22Rv1 (cell line): ENCODE results near the gene TMEM163.

Experiments
- H3K27ac ChIP-seq: fragments of 450-650 bp; 2 replicates; pipeline ENCODE4 v1.5.1; 2017
- ZFX ChIP-seq: fragments of 450-650 bp; IDR thresholded peaks from 2 replicates; pipeline ENCODE4 v1.6.1; 2017; ENCODE audit warnings: antibody characterized with exemption, borderline replicate concordance
- TF ChIP-seq, protein P1 (sequence below): fragments of 450-650 bp; IDR thresholded peaks from 2 replicates; pipeline ENCODE4 v1.5.1; 2017; ENCODE audit warnings: mild to moderate bottlenecking

Gene TMEM163

DNA sequence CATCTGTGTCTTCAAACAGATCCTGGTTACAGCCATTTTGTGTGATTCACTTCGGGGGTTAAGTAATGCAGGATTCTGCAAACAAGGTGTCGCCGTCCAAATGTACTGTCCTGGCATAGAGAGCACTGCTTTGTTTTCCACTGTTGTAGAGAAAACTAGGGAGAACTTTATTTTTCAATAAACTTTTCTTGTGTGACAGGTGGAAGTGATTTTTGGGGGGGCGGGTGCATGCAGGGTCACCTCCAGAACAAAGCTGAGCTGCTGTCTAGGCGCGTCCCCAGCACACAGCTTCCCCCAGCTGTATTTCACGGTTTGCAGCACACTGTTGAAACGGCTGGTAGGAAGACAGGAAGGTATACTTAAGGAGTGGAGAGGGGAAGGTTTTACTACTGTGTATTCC lies 264.4 kb downstream of the TMEM163 start:
- TF ChIP-seq, protein P1, sequence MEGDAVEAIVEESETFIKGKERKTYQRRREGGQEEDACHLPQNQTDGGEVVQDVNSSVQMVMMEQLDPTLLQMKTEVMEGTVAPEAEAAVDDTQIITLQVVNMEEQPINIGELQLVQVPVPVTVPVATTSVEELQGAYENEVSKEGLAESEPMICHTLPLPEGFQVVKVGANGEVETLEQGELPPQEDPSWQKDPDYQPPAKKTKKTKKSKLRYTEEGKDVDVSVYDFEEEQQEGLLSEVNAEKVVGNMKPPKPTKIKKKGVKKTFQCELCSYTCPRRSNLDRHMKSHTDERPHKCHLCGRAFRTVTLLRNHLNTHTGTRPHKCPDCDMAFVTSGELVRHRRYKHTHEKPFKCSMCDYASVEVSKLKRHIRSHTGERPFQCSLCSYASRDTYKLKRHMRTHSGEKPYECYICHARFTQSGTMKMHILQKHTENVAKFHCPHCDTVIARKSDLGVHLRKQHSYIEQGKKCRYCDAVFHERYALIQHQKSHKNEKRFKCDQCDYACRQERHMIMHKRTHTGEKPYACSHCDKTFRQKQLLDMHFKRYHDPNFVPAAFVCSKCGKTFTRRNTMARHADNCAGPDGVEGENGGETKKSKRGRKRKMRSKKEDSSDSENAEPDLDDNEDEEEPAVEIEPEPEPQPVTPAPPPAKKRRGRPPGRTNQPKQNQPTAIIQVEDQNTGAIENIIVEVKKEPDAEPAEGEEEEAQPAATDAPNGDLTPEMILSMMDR: no peak
- no peak for TF ChIP-seq ZFX
- no peak overlapping the region for H3K27ac ChIP-seq

DNA sequence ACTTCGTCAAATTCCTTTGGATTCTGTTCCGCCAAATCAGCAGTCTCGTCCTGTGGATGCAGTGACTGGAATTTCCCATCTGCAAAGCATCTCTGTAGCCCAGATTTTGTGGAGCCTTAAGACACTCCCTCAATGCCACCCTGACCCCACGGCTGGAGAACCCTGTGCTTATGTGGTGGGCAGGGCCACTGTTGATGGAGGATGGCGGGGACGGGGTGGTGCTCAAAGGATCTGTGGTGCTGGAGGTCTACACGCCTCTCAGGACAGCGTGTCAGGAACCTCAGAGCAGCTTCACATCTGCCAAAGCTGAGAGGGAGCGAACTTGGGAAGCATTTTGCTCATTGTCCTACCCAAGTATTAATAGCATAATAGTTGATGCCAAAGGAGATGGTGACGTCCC lies 264.8 kb downstream of the TMEM163 start:
- no peak overlapping the region for H3K27ac ChIP-seq
- TF ChIP-seq ZFX: no peak
- TF ChIP-seq, protein P1: no peak

DNA sequence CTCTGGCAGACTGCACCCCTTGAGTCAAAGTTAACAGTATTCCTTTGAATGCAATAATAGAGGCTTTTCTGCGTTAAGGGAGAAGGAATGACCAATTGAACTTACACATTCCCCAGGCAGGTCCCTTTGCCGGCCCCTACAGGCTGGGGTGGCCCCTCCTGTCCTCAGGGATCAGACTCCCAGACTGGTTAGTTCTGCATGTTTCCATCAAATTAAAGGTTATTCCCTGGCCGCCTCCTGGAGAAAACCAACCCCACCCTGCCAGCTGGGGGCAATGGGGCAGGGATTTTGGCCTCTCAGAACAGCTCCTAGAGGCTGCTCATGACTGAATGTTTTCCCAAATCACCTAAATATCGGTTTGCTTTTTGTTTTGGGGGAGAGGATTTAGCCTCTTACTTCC lies 265.3 kb downstream of the TMEM163 start:
- no peak overlapping the region for H3K27ac ChIP-seq
- TF ChIP-seq ZFX: no peak
- TF ChIP-seq, protein P1: no peak

DNA sequence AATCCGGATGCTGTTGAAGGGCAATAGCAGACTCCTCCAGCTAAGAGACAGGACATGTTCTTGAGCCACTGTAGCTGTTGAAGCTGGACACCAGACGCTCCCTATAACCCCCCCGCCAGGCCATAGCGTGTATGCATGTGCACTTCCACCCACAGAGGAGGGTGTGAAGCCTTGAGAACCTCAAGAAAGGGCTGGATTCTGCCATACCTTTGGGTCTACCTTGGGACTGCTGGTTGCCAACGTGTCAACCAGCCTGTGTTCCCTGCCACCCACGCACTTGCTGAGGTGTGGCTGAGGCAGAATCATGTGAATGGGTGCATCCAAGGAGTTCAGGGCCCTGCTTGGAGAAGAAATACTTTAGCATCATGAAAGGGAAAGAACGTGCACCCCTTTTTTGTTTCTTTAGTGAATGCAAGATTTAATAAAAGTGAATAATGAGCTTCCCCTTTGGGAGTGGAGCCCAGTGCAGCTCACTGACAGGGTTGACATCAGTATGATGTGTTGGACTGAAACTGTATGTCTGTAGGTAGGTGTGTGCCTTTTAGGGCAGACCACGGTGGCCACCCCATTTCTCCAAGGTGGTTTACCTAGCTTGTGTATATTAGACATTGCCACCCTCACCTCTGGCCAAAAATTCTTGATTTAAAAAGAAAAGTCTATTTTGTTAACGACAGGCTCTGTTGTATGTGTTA lies 266.6 kb downstream of the TMEM163 start:
- no peak for TF ChIP-seq ZFX
- TF ChIP-seq, protein P1: no peak
- H3K27ac ChIP-seq: no peak overlapping the region

DNA sequence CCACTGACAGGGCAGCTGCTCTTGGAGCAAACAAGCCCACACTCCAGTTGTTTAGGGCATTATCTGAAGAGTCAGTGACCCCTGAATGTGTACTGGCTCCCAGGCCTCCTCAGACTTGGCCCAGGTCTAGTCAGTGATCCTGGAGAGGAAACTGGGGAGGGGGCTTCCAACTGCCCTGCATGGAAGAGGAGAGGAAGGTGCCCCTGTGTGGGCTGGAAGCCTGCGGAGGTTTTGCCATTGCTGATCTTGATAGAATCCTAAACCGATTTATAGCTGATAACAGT lies 267.5 kb downstream of the TMEM163 start:
- TF ChIP-seq ZFX: no peak
- TF ChIP-seq, protein P1: no peak
- H3K27ac ChIP-seq: no peak overlapping the region

DNA sequence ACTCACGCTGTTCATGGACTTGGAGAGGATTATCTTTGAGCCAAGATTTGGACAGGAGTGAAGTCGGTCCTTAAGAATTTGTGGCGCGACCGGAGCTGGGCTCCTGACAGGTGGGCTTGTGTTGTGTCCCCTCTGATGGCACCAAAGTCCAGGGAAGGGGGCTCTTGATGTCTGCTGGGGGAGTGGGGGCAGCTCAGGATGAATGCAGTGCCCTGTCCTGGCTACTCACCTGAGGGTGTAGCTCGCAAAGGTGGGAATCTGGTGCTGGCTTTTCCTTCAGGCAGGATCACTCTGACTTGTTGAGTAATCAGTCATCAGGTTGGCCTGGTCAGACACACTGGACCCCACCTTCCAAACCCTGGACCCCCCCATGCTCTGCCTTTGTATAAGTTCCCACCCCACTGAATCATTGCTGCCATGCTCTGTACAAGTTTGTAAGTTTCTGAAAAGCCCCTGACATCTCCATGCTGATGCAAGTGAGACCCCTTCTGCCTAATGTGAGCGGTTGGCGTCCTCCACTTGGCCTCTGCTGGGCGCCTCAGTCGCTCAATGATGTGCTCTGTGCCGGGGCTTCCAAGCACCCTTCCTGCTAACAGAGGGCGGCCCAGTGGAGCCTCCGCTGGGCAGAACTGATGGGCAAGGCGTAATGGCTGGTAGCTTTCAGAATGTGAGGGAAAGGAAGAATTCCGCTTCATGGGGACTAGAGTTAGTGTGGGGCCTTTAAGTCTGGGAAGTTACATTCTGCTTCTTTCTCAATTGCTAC lies 268.9 kb downstream of the TMEM163 start:
- TF ChIP-seq ZFX: no peak
- TF ChIP-seq, protein P1: no peak
- no peak overlapping the region for H3K27ac ChIP-seq

DNA sequence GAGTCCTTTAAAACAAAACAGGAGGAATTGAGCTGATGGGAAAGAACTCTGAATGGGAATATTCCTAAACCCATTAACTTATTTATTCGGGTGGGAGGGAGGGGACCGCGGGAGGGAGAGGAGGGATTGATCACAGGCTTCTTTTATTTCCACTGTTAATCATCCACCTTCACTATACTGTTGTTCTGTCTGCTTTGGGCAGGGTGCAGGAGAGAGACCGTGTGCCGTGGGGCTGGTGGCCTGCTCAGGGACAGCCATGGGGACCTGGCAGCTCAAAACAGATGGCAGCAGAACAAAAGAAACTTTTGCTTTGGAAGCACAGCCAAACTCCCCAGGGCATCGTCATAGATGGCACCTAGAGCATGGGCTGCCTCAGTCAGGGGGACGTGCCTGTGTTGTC lies 269.6 kb downstream of the TMEM163 start:
- TF ChIP-seq ZFX: no peak
- no peak overlapping the region for H3K27ac ChIP-seq

DNA sequence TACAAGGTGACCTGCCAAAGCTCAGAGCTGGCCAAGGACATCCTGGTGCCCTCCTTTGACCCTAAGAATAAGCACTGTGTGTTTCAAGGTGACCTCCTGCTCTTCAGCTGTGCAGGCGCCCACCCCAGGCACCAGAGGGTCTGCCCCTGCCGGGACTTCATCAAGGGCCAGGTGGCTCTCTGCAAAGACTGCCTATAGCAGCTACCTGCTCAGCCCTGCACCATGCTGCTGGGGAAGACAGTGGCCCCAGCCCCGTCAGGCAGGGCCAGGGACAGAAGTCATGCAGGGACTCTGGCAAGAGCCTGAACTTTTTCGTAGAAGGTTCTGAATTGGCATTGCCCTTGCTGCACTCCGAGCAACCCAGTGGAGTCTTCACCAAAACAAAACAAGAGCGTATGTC lies 270.1 kb downstream of the TMEM163 start:
- no peak overlapping the region for H3K27ac ChIP-seq
- TF ChIP-seq ZFX: no peak
- TF ChIP-seq, protein P1: no peak
